PC-9 (cell line): ENCODE measurements around the gene SSNA1.

Experiments used
- EZH2 ChIP-seq: fragments of 200-600 bp; sonication (generic); IDR thresholded peaks from 2 replicates; pipeline ENCODE4 v1.8.0; 2017; ENCODE audit warnings: antibody characterized with exemption, low read depth
- TF ChIP-seq, protein P1 (sequence below): fragments of 200-600 bp; sonication (generic); conservative IDR thresholded peaks from 2 replicates; pipeline ENCODE4 v1.6.1; 2017; ENCODE audit warnings: mixed run types, antibody characterized with exemption, mild to moderate bottlenecking, moderate library complexity

DNA sequence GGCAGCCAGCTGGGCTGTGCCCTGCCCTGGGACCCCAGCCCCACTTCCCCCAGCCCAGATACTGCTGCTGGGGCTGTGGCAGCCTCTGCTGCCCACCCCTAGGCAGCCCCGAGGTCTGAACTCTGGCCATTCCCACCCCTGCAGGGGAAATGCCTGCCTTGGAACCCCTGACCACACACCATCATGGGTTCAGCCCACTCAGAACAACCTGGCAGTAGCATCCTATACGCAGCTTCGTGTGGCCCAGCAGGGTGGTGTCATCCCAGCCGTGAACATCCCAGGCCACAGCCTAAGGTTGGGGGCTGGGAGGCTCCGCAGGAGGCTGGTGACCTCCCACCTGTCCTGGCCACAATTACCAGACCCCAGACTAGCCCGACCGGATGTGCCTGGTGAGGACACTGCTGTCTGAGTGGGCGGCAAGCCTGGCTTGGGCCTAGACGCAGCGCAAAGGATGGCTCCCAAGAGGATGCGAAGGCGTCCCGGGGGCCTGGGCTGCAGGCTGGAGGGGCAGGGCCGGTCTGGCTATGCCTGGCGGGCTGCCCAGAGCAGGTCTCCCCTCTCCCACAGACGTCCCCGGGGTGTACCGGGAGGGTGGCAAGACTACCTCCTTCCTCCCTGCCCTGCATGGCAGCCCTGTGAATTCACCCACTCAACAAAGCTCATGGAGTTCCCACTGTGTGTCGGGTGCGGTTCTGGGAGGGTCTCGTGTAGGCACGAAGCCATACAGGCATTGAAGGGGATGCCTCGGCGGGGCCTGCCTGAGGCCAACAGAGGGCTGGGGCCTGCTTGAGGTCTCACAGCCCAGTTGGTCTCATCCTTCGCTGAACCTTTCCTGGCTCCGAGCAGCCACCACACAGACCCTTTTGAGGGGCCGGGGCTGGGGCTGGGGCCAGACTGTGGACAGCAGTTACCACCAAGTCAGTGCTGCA lies 40.8 kb downstream of the SSNA1 start:
- TF ChIP-seq, protein P1, sequence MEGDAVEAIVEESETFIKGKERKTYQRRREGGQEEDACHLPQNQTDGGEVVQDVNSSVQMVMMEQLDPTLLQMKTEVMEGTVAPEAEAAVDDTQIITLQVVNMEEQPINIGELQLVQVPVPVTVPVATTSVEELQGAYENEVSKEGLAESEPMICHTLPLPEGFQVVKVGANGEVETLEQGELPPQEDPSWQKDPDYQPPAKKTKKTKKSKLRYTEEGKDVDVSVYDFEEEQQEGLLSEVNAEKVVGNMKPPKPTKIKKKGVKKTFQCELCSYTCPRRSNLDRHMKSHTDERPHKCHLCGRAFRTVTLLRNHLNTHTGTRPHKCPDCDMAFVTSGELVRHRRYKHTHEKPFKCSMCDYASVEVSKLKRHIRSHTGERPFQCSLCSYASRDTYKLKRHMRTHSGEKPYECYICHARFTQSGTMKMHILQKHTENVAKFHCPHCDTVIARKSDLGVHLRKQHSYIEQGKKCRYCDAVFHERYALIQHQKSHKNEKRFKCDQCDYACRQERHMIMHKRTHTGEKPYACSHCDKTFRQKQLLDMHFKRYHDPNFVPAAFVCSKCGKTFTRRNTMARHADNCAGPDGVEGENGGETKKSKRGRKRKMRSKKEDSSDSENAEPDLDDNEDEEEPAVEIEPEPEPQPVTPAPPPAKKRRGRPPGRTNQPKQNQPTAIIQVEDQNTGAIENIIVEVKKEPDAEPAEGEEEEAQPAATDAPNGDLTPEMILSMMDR, result no peak
- no peak for TF ChIP-seq EZH2
